VCaP (cell line): ENCODE measurements around the gene IMPACT.

ENCODE experiments used
- H3K27ac ChIP-seq: fragments of 450-650 bp; 2 replicates; pipeline ENCODE4 v1.5.1; 2017
- CTCF ChIP-seq: fragments of 450-650 bp; conservative IDR thresholded peaks from 2 replicates; pipeline ENCODE4 v1.5.1; 2017; ENCODE audit warnings: mild to moderate bottlenecking, moderate library complexity

IMPACT gene

GRCh38 chr18:24404591-24404990 lies 21.9 kb upstream of the IMPACT start:
- H3K27ac ChIP-seq: no peak overlapping the region
- no peak for TF ChIP-seq CTCF

- TF ChIP-seq CTCF: no peak
- H3K27ac ChIP-seq: no peak overlapping the region
These were observed 18.0 kb upstream of the IMPACT start for GRCh38 chr18:24408496-24408895.

- peak; percentile 24; the same call in 1 of the 2 replicates for TF ChIP-seq CTCF
- H3K27ac ChIP-seq: no peak overlapping the region
These were observed 13.3 kb upstream of the IMPACT start for GRCh38 chr18:24413148-24413547.

- no peak overlapping the region for H3K27ac ChIP-seq
- TF ChIP-seq CTCF: no peak
These were observed 12.0 kb upstream of the IMPACT start for GRCh38 chr18:24414349-24415003.

- H3K27ac ChIP-seq: no peak overlapping the region
- TF ChIP-seq CTCF: no peak
These were observed 9.0 kb upstream of the IMPACT start for GRCh38 chr18:24417480-24417879.

GRCh38 chr18:24420551-24420950 lies 5.9 kb upstream of the IMPACT start:
- H3K27ac ChIP-seq: peak overlapping the region; percentile 61; the same call in 1 of the 2 replicates
- no peak for TF ChIP-seq CTCF

- TF ChIP-seq CTCF: no peak
- peak overlapping the region; percentile 61 for H3K27ac ChIP-seq
These were observed 4.6 kb upstream of the IMPACT start for GRCh38 chr18:24421831-24422230.
